HG03103 (cell line): ENCODE measurements around the gene RSRP1.
"Not testable (repeated sequence)": the region's sequence is repeated elsewhere in the genome, so short reads cannot be mapped to it uniquely, and the experiment has no call there.

ENCODE experiments used
- ATAC-seq: cut with Tn5 transposase; IDR thresholded peaks from one replicate; pipeline ENCODE4 v1.9.1; 2021; ENCODE audit warnings: low read depth; ENCODE audit not compliant: unreplicated experiment

RSRP1 gene

GRCh38 chr1:25247024-25247828 is at the start of gene RSRP1:
Gene RSRP1 (minus strand): TSS chr1:25247454. CDS start chr1:25246963, 491 bp downstream.
- peak; percentile 86 for ATAC-seq

- not testable (repeated sequence) for ATAC-seq
Observed at GRCh38 chr1:25296501-25296900, 49.2 kb upstream of the RSRP1 start.

- not testable (repeated sequence) for ATAC-seq
Observed at GRCh38 chr1:25294889-25295826, 47.9 kb upstream of the RSRP1 start.

- not testable (repeated sequence) for ATAC-seq
Observed at GRCh38 chr1:25293426-25293825, 46.2 kb upstream of the RSRP1 start.

- ATAC-seq: not testable (repeated sequence)
Observed at GRCh38 chr1:25290043-25290442, 42.8 kb upstream of the RSRP1 start.

GRCh38 chr1:25288573-25289101 is 41.4 kb upstream of the RSRP1 start:
- not testable (repeated sequence) for ATAC-seq

- not testable (repeated sequence) for ATAC-seq
Observed at GRCh38 chr1:25287164-25287563, 39.9 kb upstream of the RSRP1 start.

GRCh38 chr1:25285862-25286261 is 38.6 kb upstream of the RSRP1 start:
- ATAC-seq: not testable (repeated sequence)

- ATAC-seq: not testable (repeated sequence)
Observed at GRCh38 chr1:25279693-25280111, 32.4 kb upstream of the RSRP1 start.

GRCh38 chr1:25278790-25279189 is 31.5 kb upstream of the RSRP1 start:
- not testable (repeated sequence) for ATAC-seq

GRCh38 chr1:25278358-25278757 is 31.1 kb upstream of the RSRP1 start:
- not testable (repeated sequence) for ATAC-seq

- ATAC-seq: not testable (repeated sequence)
Observed at GRCh38 chr1:25277295-25277694, 30.0 kb upstream of the RSRP1 start.

GRCh38 chr1:25275648-25276047 is 28.4 kb upstream of the RSRP1 start:
- not testable (repeated sequence) for ATAC-seq

- ATAC-seq: not testable (repeated sequence)
Observed at GRCh38 chr1:25272238-25272637, 25.0 kb upstream of the RSRP1 start, which contains the start of gene RHD. Gene RHD (plus strand): TSS chr1:25272509. CDS start chr1:25272548, 39 bp downstream.

- not testable (repeated sequence) for ATAC-seq
Observed at GRCh38 chr1:25268143-25268760, 21.0 kb upstream of the RSRP1 start.

- peak; percentile 53 for ATAC-seq
Observed at GRCh38 chr1:25267288-25268142, 20.3 kb upstream of the RSRP1 start.

- ATAC-seq: not testable (repeated sequence)
Observed at GRCh38 chr1:25266554-25267287, 19.5 kb upstream of the RSRP1 start.

- ATAC-seq: not testable (repeated sequence)
Observed at GRCh38 chr1:25260336-25260735, 13.1 kb upstream of the RSRP1 start.

- not testable (repeated sequence) for ATAC-seq
Observed at GRCh38 chr1:25259813-25260212, 12.6 kb upstream of the RSRP1 start.
